ENCODE results near the gene GPR162. TPM values are rescaled to one million over a fixed set of nuclear protein-coding genes. Genes with fewer than 3 reads are reported as not detected.

The GPR162 gene
- polyA plus RNA-seq, 1 experiment: 5.2 TPM

- ChIA-PET POLR2A (interaction anchor here (0.5 to 5.4 kb wide), 6 partner anchors 10 to 242 kb away, joined by 4 to 33 read pairs (median 5); partner anchors contain the start of genes MLF2 and PTMS), CTCF (interaction anchor here (0.6 to 7.6 kb wide), 13 partner anchors 8 to 148 kb away, joined by 3 to 124 read pairs (median 3); partner anchors contain the start of genes CD4, MLF2 and PTMS)
- peak overlapping the region; percentile 39 for H3K27ac ChIP-seq (ENCODE audit: low read depth, low read length)
- H3K4me3 ChIP-seq (ENCODE audit: low read depth, low read length): peak overlapping the region; percentile 55
- DNase-seq (ENCODE audit: low read depth, low spot score): peak; percentile 85
- H3K27me3 ChIP-seq (ENCODE audit: control insufficient read depth, insufficient read depth, low read length): no peaks in the 10 kb centered on the region
- TF ChIP-seq CTCF (IDR thresholded peaks at IDR 0.05; ENCODE audit: low read depth, low read length): peak; percentile 92
- no peaks in the 10 kb centered on the region for H3K9me3 ChIP-seq (ENCODE audit: control insufficient read depth, insufficient read depth, low read length)
Measured at GRCh38 chr12:6778574-6779550, 42.8 kb upstream of the GPR162 start.

GRCh38 chr12:6779708-6780432, 41.8 kb upstream of the GPR162 start:
- no peak for TF ChIP-seq CTCF (IDR thresholded peaks at IDR 0.05; ENCODE audit: low read depth, low read length)
- ChIA-PET CTCF (interaction anchor here (1.0 to 7.6 kb wide), 6 partner anchors 9 to 193 kb away, joined by 3 to 124 read pairs (median 10); partner anchors contain the start of genes MLF2 and PTMS), POLR2A (no interaction called here)
- Histone ChIP-seq H3K27ac (ENCODE audit: low read depth, low read length) (no peak overlapping the region), H3K9me3 (ENCODE audit: control insufficient read depth, insufficient read depth, low read length) (no peaks in the 10 kb centered on the region), H3K27me3 (ENCODE audit: control insufficient read depth, insufficient read depth, low read length) (no peaks in the 10 kb centered on the region), H3K4me3 (ENCODE audit: low read depth, low read length) (no peak overlapping the region)
- DNase-seq (ENCODE audit: low read depth, low spot score): no peak

GRCh38 chr12:6780573-6780972, 41.0 kb upstream of the GPR162 start:
- ChIA-PET POLR2A (no interaction called here), CTCF (interaction anchor here (1.0 to 7.6 kb wide), 5 partner anchors 10 to 193 kb away, joined by 3 to 124 read pairs (median 7); partner anchors contain the start of genes MLF2 and PTMS)

DNA sequence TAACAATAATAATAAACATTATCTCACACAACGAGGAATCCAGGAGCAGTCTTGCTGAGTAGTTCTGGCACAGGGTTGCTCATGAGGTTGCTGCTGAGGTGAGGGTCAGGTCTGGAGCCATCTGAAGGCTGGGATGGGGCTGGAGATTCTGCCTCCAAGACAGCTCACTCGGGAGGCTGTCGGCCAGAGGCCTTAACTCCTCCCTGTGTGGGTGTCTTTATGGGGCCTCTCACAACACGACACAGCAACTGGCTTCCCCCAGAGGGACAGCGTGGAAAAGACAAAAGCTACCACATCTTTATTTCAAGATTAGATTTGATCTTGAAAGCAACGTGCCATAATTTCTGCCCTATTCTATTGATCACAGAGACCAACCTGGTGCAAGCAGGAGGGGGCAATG, 39.5 kb upstream of the GPR162 start:
- TF ChIP-seq CTCF (IDR thresholded peaks at IDR 0.05; ENCODE audit: low read depth, low read length): no peak
- POLR2A ChIA-PET: no interaction called here
- Histone ChIP-seq H3K9me3 (ENCODE audit: control insufficient read depth, insufficient read depth, low read length) (no peaks in the 10 kb centered on the region), H3K4me3 (ENCODE audit: low read depth, low read length) (no peak overlapping the region), H3K27ac (ENCODE audit: low read depth, low read length) (no peak overlapping the region), H3K27me3 (ENCODE audit: control insufficient read depth, insufficient read depth, low read length) (no peaks in the 10 kb centered on the region)
- no peak for DNase-seq (ENCODE audit: low read depth, low spot score)
- CTCF ChIA-PET: interaction anchor here (1.6 to 7.6 kb wide), 3 partner anchors 15 to 46 kb away, joined by 4 to 124 read pairs (median 42); partner anchors contain the start of genes MLF2 and PTMS

More at GRCh38 chr12:6780573-6780972, 41.0 kb upstream of the GPR162 start:
- Histone ChIP-seq H3K4me3 (ENCODE audit: low read depth, low read length) (no peak overlapping the region), H3K27ac (ENCODE audit: low read depth, low read length) (no peak overlapping the region), H3K27me3 (ENCODE audit: control insufficient read depth, insufficient read depth, low read length) (no peaks in the 10 kb centered on the region), H3K9me3 (ENCODE audit: control insufficient read depth, insufficient read depth, low read length) (no peaks in the 10 kb centered on the region)
- no peak for DNase-seq (ENCODE audit: low read depth, low spot score)
- no peak for TF ChIP-seq CTCF (IDR thresholded peaks at IDR 0.05; ENCODE audit: low read depth, low read length)

Measured in AG04450 (cell line).